Measurements from ENCODE around the gene USHBP1.

DNA sequence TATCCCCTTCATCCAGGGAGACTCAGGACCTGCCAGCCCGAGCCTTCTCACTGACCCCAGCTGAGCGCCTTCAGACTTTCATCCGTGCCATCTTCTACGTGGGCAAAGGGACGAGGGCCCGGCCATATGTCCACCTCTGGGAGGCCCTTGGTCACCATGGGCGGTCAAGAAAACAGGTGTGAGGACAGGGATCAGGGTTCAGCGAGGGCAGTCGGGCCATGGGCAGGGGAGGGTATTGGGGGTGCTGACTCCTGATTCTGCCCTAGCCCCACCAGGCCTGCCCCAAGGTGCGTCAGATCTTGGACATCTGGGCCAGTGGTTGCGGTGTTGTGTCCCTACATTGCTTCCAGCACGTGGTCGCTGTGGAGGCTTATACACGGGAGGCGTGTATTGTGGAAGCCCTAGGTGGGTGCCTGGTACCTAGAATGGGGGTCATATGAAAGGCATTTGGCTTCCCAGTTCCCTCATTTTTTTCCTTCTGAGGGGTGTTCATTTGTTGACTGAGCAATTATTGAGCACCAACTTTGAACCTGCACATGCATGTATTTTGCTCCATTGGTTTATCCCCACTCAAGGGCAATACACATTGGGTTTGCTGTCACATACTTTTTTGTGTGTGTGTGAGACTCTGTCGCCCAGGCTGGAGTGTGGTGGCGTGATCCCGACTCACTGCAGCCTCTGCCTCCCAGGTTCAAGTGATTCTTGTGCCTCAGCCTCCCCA is 21.0 kb upstream of the USHBP1 start:
- TF ChIP-seq, protein P1, sequence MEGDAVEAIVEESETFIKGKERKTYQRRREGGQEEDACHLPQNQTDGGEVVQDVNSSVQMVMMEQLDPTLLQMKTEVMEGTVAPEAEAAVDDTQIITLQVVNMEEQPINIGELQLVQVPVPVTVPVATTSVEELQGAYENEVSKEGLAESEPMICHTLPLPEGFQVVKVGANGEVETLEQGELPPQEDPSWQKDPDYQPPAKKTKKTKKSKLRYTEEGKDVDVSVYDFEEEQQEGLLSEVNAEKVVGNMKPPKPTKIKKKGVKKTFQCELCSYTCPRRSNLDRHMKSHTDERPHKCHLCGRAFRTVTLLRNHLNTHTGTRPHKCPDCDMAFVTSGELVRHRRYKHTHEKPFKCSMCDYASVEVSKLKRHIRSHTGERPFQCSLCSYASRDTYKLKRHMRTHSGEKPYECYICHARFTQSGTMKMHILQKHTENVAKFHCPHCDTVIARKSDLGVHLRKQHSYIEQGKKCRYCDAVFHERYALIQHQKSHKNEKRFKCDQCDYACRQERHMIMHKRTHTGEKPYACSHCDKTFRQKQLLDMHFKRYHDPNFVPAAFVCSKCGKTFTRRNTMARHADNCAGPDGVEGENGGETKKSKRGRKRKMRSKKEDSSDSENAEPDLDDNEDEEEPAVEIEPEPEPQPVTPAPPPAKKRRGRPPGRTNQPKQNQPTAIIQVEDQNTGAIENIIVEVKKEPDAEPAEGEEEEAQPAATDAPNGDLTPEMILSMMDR (IDR thresholded peaks at IDR 0.05): no peak
- no peak for TF ChIP-seq POLR2A (IDR thresholded peaks at IDR 0.05)
